ENCODE data around the gene ZNF821.

DNA sequence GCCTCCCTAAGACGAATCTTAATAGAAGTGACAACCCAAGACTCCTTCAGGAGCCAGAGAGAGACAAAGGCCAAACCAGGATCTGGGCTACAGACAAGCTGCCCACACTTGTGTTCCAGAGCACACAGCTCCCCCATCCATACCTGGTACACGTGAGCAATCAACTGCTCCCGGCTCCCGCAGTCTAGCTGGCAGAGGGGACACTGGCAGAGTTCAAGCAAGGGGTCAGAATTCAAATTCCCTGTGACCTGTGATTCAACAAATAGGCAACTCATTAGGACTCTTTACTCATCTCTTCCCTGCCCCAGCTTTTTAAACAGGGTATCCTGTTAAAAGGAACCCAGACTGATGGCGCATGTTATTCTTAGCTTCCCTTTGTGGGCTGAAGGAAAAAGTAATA lies 20.0 kb downstream of the ZNF821 start:
- TF ChIP-seq, protein P1, sequence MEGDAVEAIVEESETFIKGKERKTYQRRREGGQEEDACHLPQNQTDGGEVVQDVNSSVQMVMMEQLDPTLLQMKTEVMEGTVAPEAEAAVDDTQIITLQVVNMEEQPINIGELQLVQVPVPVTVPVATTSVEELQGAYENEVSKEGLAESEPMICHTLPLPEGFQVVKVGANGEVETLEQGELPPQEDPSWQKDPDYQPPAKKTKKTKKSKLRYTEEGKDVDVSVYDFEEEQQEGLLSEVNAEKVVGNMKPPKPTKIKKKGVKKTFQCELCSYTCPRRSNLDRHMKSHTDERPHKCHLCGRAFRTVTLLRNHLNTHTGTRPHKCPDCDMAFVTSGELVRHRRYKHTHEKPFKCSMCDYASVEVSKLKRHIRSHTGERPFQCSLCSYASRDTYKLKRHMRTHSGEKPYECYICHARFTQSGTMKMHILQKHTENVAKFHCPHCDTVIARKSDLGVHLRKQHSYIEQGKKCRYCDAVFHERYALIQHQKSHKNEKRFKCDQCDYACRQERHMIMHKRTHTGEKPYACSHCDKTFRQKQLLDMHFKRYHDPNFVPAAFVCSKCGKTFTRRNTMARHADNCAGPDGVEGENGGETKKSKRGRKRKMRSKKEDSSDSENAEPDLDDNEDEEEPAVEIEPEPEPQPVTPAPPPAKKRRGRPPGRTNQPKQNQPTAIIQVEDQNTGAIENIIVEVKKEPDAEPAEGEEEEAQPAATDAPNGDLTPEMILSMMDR (conservative IDR thresholded peaks at IDR 0.05; ENCODE audit: low read length) = no peak
- no peak for TF ChIP-seq EZH2phosphoT487 (IDR thresholded peaks at IDR 0.05; ENCODE audit: borderline replicate concordance)

Measured in Loucy (cell line).